OCI-M1 (cell line): ENCODE results near the gene RPS6KB2.
A peak's percentile ranks its signal among the peaks of the same experiment; 100 is the strongest.

Experiments used
- DNase-seq: peaks from one replicate; lab custom pipeline; 2025; lab: John Stamatoyannopoulos, UW

Gene RPS6KB2

DNA sequence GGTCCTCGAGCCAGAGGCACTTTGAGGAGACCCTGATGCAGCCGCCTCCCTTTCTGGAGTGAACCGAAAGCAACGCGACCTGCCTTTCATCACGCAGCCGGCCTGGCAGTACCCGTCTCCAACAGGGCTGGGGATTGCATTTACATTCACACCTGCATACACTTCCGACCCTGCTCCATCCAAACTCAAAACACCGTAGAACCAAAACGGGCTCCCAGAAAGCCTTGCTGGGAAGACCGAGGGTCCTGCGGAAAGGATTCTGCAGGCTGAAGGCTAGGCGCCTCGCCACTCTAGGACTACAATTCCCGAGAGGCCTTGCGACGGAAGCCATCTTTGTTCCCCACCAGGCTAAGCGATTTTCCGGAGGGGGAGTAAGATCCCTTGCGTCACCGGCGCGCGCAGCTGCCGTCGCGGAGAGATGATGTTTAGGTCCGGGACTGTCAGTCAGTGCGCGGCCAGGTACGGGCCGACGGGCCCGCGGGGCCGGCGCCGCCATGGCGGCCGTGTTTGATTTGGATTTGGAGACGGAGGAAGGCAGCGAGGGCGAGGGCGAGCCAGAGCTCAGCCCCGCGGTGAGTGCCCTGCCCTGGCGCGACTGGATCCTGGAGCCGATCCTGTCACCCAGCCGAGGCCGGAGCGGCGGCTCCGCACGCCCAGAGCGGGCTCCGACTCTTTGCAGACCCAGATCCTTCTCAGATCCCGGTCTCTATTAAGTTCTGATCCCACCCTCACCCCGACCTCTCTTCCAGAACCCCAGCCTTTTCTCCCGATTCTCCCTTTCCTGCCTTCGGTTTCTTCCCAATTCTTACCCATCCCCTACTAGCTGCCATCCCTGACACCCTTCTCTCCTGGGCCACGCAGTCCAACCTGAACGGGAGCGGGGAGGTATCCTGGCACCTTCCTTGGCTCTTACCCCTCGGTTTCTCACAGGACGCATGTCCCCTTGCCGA lies at the start of gene RPS6KB2:
Gene RPS6KB2, plus strand, starts transcription at position 443 of the 950 bp plus-strand sequence. Its CDS starts 52 bp downstream, at position 495.
- peak; percentile 98 for DNase-seq

- DNase-seq = no peak
These were observed 49.8 kb upstream of the RPS6KB2 start for GRCh38 chr11:67378544-67378943.

- DNase-seq = no peak
These were observed 48.9 kb upstream of the RPS6KB2 start for GRCh38 chr11:67379061-67380058.

GRCh38 chr11:67381244-67381972 lies 46.9 kb upstream of the RPS6KB2 start:
- DNase-seq = peak; percentile 44

DNA sequence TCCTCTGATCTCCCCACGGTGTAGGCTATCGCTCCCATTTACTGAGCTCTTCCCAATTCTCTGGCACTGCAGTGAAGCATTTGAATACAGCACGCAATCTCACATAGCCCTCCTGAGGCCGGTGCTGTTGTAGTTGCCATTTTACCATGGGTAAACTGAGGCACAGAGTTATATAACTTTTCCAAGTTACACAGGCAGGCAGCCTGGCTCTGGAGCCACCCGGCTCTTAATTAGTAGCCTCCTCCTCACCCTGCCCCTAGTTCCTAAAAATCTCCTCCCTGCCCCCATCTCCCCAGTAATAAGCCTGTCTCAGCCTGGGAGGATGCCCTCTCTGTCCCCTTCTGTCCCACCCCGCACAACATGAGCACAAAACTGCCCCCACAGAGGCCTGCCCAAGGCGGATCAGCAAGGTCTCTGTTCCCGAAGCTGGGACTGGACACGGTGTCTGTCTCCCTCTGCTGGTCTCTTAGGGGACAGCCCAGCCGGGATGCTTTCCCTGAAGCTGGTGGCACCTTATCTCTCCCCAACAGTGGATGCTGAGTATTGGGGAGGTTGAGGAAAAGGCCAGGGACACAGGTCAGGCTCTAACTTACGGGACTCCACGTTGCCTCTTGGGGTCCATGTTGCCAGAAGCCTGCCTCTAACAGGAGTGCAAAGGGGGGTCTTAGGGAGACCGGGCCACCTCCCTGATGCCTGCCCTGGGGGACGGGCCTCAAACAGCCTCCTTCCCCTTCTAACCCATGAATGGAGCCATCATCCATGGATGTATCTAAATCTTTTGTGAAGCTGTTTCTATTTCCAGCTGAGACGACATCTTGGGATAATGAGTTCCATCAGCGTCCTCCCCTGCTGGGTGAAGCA lies 45.8 kb upstream of the RPS6KB2 start:
- DNase-seq = peak; percentile 91

DNA sequence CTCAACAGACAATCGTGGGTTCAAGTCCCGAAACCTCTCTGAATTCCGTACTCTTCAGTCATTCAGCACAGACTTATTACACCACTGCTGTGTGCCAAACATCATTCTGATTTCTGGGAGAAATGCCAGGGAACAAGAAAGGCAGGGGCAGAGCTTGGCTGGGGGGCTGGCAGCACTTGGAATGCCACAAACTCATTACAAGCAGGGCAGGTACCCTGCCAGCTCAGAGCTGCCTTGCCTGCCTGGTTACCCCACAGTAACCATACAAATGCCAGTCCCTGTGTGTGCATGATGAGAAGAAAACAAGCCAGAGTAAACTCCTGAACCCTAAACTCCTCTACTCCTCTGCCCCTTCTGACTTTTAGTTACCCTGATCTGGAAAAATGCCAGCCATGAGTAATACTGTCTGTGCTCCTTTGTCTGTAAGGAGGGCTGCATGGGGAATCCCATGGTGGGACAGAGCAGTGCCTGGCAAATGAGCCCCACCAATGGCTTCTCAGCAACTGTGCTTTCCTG lies 43.4 kb upstream of the RPS6KB2 start:
- no peak for DNase-seq

DNA sequence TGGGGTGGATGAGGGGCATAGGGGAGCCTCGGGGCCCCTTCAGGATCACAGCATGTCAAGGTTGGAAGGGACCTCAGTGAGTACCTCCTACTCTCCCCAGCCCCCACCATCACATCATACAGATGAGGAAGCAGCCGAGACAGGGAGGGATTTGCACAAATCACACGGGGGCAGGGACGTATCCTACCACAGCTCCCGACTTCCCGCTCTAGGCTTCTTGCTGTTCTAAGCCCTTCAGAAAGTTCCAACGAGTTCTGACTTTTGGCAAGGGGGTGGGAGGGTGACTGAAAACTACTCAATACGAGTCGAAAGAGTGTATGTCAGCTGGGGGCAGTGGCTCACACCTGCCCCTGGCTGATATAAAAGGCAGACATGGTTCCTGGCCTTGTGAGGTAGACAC lies 41.2 kb upstream of the RPS6KB2 start:
- DNase-seq = peak; percentile 30

- no peak for DNase-seq
These were observed 40.8 kb upstream of the RPS6KB2 start for GRCh38 chr11:67387518-67387917.

GRCh38 chr11:67389477-67389876 lies 38.8 kb upstream of the RPS6KB2 start:
- peak; percentile 62 for DNase-seq

DNA sequence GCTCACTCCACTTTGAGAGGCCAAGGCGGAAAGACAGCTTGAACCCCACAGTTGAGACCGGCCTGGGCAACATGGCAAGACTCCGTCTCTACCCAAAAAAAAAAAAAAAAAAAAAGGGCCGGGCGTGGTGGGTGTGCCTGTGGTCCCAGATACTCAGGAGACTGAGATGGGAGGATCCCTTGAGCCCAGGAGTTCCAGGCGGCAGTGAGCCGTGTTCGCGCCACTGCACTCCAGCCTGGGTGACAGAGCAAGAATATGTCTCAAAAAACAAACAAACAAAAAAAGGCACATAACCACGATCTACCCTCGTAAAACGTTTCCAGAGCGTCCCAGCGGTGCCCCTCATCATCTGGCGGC lies 37.4 kb upstream of the RPS6KB2 start:
- DNase-seq = no peak

DNA sequence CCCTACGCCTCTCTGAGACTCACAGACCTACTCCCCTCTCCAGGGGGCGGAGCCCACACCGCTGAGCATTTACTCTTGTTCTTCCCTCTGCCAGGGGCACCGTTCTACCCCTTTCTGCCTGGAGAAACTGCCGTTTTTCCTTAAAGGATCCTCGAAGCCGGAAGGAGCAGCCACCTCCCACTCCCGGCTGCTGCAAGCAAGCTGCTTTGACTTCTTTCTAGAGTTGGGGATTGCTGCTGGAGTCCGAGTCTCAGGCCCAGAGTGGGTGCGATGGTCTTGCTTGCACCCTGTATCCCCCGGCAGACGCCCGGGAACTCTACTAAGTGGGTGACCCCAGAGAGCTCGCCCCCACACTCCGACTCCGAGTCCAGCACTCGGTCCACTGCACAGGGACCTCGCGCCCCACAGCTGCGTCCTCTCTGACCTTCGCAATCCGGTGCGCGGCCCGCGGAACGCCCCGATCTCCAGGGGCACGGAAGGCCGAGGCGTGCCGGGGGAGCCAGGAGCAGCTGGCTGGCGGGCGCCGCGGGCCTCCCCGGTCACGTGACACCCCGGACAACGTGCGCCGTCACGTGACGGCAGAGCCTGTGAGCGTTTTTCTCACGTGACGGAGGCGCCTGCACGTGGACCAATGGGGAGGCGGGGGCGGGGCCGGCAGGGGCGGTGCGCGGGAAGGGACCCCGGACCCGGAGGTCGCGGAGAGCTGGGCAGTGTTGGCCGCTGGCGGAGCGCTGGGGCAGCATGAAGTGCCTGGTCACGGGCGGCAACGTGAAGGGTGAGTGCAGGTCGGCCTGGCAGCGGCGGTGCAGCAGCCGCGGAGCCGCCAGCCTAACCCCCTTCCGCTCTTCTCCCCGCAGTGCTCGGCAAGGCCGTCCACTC lies 36.8 kb upstream of the RPS6KB2 start, which contains the start of gene RAD9A:
Gene RAD9A, plus strand, starts transcription at position 683 of the 879 bp plus-strand sequence. Its CDS starts 59 bp downstream, at position 742.
- DNase-seq = peak; percentile 96

GRCh38 chr11:67392183-67392715 lies 36.0 kb upstream of the RPS6KB2 start:
- peak; percentile 59 for DNase-seq

DNA sequence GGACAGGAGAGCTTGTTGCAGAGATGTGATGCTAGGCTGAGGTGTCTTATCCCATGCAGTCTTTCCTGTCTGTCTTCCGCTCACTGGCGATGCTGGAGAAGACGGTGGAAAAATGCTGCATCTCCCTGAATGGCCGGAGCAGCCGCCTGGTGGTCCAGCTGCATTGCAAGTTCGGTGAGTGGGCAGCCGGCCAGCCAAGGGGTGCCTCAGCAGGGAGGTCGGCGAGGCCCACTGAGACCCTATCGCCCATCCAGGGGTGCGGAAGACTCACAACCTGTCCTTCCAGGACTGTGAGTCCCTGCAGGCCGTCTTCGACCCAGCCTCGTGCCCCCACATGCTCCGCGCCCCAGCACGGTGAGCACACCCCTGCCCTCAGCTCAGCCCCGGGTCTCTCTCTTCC lies 34.9 kb upstream of the RPS6KB2 start:
- DNase-seq = no peak

- DNase-seq = no peak
These were observed 34.3 kb upstream of the RPS6KB2 start for GRCh38 chr11:67393990-67394389.

- DNase-seq = no peak
These were observed 32.6 kb upstream of the RPS6KB2 start for GRCh38 chr11:67395555-67396258.

GRCh38 chr11:67396259-67396581 lies 32.1 kb upstream of the RPS6KB2 start:
- DNase-seq = no peak

DNA sequence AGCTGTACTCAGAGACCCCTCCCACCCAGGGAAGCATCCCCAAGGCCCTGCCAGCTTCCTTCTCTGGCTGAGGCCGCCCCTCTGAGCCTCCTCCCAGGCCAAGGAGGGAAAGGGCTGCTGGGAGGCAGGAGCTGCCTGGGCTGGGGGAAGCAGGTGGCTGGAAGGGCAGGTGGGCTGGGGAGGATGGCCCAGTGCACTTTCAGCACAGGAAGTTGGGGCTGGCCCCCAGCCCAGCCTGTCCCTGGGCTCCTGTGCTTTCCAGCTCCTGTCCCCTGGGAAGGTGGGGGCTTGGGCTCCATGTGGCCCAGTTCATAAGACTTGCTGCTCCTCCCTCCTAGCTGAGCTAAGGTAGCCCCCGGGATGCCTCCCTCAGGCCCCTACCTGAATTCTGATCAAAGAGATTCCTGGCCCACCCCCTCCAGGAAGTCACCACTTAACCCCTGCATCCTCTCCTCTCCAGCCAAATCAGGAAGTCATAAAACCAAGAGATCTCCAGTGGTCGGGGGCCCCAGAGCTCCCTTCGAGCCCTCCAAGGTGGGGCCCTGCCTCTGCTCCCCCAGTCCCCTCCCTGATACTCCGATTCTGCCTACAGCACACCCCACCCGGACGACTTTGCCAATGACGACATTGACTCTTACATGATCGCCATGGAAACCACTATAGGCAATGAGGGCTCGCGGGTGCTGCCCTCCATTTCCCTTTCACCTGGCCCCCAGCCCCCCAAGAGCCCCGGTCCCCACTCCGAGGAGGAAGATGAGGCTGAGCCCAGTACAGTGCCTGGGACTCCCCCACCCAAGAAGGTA lies 31.5 kb upstream of the RPS6KB2 start:
- no peak for DNase-seq

GRCh38 chr11:67397536-67397935 lies 30.8 kb upstream of the RPS6KB2 start:
- DNase-seq = no peak
